ENCODE results near the gene CPB2.

CPB2 gene

DNA sequence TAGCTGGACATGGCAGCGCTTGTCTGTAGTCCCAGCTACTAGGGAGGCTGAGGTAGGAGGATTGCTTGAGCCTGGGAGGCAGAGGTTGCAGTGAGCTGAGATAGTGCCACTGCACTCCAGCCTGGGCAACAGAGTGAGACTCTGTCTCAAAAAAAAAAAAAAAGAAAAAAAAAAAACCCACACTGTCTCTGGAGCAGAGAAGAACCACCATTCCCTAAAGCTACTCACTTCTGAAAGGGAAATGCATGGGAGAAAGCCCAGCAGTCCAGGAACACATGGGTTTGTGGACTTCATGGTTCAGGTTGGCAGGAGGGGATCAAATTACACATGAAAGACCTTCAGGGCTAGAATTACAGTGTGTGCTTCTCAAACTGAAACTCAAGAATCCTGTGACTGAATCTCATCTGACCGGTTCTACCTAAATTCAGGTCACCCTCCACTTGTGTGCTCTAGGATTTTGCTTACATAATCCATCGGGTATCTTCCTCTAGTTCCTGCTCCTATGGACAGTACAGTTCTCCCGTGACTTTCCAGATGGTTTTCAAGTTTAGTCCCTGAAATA, 30.2 kb upstream of the CPB2 start:
- H3K27me3 Mint-ChIP-seq (ENCODE audit: low read depth) = no peaks in the 10 kb centered on the region
- H3K4me1 Mint-ChIP-seq (ENCODE audit: low read depth) = peaks cover 14% of the 10 kb centered on the region
- no peak overlapping the region for H3K27ac Mint-ChIP-seq
- no peak overlapping the region for H3K4me3 Mint-ChIP-seq
- peaks cover 83% of the 10 kb centered on the region for H3K36me3 Mint-ChIP-seq (ENCODE audit: low read depth)
- no peaks in the 10 kb centered on the region for H3K9me3 Mint-ChIP-seq
- DNase-seq (ENCODE audit: low spot score) = no peak

DNA sequence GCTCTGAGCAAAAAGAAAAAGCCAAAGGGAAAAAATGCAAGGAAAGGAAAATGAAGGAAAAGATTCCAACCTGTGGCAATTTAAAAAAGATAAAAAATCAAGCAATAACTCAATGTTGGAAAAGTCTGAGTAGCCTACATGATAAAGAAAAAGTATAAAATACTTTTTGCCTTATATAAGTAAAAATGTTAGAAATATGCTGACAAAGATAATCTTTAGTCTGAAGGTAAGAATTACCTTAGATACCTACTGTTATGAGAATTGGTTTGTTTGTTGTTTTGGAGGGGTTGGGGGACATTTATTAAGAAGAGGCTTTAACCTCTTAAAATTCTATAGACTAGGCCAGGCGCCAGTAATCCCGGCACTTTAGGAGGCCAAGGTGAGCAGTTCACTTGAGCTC, 29.7 kb upstream of the CPB2 start:
- Mint-ChIP-seq H3K27me3 (ENCODE audit: low read depth) (no peaks in the 10 kb centered on the region), H3K36me3 (ENCODE audit: low read depth) (peaks cover 85% of the 10 kb centered on the region), H3K9me3 (no peaks in the 10 kb centered on the region), H3K4me1 (ENCODE audit: low read depth) (peaks cover 14% of the 10 kb centered on the region), H3K27ac (no peak overlapping the region), H3K4me3 (no peak overlapping the region)
- DNase-seq (ENCODE audit: low spot score) = no peak

DNA sequence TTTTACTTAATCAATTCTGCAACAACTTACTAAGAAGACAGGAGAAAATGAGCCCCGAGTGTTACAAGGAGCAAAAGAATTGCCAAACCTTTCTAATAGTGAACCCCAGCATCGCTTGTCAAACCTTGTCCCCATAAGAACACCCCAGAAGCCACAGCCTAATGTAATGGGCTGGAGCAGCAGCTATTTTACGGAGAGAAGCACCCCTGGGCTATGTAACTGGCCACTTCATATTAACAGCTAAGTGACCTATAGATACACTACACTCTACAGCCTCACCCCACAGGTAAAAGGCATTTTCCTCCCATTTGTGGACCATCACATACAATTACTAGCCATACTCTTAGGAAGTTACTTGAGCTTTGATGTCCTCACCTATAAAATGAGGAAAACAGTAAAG, 27.3 kb upstream of the CPB2 start:
- DNase-seq (ENCODE audit: low spot score) = no peak
- Mint-ChIP-seq H3K27ac (no peak overlapping the region), H3K9me3 (no peaks in the 10 kb centered on the region), H3K4me3 (no peak overlapping the region), H3K27me3 (ENCODE audit: low read depth) (no peaks in the 10 kb centered on the region), H3K4me1 (ENCODE audit: low read depth) (peaks cover 19% of the 10 kb centered on the region), H3K36me3 (ENCODE audit: low read depth) (peaks cover 88% of the 10 kb centered on the region)

DNA sequence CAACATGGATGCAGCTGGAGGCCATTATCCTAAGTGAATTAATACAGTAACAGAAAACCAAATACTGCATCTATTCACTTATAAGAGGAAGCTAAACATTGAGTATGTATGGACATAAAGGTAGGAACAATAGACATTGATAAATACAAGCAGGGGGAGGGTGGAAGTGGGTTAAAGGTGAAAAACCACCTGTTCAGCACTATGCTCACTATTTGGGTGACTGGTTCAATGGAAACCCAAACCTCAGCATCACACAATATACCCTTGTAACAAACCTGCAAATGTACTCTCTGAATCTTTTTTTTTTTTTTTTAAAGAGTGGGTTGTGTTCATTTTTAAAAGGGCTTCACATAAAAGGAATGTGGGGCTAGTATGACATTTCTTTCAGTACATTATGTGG, 26.9 kb upstream of the CPB2 start:
- H3K27me3 Mint-ChIP-seq (ENCODE audit: low read depth) = no peaks in the 10 kb centered on the region
- no peak overlapping the region for H3K4me3 Mint-ChIP-seq
- no peak for DNase-seq (ENCODE audit: low spot score)
- no peaks in the 10 kb centered on the region for H3K9me3 Mint-ChIP-seq
- peaks cover 21% of the 10 kb centered on the region for H3K4me1 Mint-ChIP-seq (ENCODE audit: low read depth)
- H3K36me3 Mint-ChIP-seq (ENCODE audit: low read depth) = peaks cover 89% of the 10 kb centered on the region
- no peak overlapping the region for H3K27ac Mint-ChIP-seq

DNA sequence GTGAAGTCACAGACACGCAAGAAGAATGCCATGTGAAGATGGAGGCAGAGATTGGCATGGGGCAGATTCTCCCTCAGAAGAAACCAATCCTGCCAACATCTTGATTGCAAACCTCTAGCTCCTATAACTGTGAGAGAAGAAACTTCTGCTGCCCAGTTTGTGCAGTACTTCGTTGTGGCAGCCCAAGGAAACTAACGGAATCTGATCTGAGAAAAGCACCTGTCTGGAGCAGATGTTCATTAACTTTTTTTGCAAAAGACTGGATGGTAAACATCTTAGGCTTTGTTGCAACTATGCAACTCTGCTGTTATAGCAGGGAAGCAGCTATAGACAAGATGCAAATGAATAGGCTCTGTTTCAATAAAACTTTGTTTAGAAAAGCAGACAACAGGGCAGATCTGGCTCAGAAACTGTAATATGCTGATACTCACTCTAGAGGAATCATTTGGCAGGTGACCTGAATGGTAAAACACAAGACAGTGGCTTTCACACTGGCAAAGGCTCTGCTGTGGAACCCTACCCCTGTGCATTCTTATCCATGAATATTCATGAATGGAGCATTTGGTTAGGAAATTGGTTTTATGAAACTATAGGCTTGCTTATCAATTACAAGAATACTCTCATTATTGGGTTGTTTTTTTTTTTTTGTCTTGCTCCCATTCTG, 25.3 kb upstream of the CPB2 start:
- H3K9me3 Mint-ChIP-seq = no peaks in the 10 kb centered on the region
- peaks cover 34% of the 10 kb centered on the region for H3K4me1 Mint-ChIP-seq (ENCODE audit: low read depth)
- H3K27ac Mint-ChIP-seq = no peak overlapping the region
- DNase-seq (ENCODE audit: low spot score) = no peak
- H3K27me3 Mint-ChIP-seq (ENCODE audit: low read depth) = no peaks in the 10 kb centered on the region
- H3K4me3 Mint-ChIP-seq = no peak overlapping the region
- H3K36me3 Mint-ChIP-seq (ENCODE audit: low read depth) = peaks cover 90% of the 10 kb centered on the region

DNA sequence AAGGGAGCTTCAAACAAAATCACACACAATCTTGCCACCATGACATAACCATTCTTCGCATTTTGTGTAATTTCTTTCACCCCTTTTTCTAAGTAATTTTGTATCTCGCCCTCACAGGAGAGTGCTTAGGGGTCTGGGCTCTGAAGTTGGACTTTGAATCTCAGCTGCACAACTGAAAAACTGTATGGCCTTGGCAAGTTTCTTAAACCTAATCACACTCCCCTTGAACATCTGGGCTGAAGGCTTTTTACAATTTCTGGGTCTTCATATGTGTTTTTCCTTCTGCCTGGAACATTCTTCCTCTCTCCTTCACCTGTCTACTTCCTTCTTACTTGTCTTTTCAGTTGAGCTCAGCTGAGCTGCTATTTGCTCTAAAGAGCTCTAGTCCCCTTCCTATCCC, 24.3 kb upstream of the CPB2 start:
- peak overlapping the region; percentile 17 for H3K27ac Mint-ChIP-seq
- H3K4me1 Mint-ChIP-seq (ENCODE audit: low read depth) = peaks cover 39% of the 10 kb centered on the region
- no peak for DNase-seq (ENCODE audit: low spot score)
- peaks cover 86% of the 10 kb centered on the region for H3K36me3 Mint-ChIP-seq (ENCODE audit: low read depth)
- H3K9me3 Mint-ChIP-seq = no peaks in the 10 kb centered on the region
- H3K4me3 Mint-ChIP-seq = no peak overlapping the region
- H3K27me3 Mint-ChIP-seq (ENCODE audit: low read depth) = no peaks in the 10 kb centered on the region

DNA sequence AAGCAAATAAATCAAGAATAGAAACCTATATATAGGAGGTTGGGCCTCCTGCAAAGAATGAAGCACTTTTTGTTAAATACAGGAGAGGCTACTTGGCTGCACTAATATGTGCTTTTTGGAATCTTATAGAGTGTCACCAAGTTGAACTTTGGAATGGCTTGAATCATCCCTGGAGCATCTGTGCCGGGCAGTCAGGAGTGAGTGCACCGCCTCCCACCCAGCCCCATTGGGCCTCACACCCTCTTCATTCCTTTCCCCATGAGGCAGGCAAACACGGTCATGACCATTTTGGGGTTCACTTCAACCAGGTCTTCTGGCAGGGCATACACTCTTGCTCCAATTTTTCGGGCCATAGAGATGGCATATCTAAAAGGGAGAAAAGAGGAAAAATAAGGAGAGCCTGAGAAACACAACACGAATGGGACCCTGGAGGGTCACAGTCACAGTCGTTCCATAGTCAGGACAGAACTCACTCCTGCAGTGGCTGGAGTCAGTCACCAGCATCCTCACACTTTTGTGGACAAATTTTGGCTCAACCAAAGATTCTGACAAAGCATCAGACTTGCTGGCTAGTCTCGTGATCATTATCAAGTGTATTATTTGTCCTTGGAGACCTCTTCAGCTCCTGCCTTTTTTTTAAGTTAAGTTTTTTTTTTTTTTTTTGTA, 22.7 kb upstream of the CPB2 start:
- DNase-seq (ENCODE audit: low spot score) = no peak
- Mint-ChIP-seq H3K4me3 (no peak overlapping the region), H3K9me3 (no peaks in the 10 kb centered on the region), H3K4me1 (ENCODE audit: low read depth) (peaks cover 35% of the 10 kb centered on the region), H3K36me3 (ENCODE audit: low read depth) (peaks cover 73% of the 10 kb centered on the region), H3K27ac (peak overlapping the region; percentile 34), H3K27me3 (ENCODE audit: low read depth) (no peaks in the 10 kb centered on the region)

DNA sequence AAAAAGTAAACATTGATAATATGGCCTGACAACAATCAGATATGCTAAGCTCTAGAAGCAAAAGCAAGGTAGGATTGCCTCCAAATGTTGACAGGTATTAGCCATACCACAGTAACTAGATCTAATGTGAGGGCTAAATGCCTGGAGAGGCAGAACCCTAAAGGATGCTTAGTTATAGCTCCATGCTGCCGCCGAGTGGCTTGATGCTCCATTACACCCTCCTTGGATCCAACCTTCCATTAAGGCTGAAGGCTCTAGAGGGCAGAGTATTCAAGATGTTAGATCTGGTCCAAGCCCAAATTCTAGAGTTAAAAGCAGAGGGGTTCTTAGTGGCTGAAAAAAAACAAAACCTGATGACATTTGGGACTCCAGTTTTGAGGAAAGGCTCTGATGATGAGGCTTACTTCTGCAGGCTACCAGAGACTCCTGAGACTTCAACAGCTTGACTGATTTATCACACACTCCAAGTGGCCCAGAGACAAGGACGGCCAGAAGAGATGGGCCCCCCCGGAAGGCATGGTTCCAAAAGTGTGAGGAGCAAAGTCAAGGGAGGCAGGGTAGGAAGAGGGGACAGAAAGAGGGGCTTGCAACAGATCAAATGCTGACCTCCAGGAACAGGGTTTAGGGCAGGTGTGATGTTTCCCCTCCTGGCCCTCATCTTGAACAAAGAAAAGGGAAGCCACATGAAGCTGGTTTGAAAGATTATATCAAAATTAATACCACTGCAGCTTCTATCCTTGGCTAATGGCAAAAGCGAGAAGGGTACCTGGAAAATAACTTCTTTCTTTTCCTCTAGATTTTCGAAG, 21.9 kb upstream of the CPB2 start:
- Mint-ChIP-seq H3K27me3 (ENCODE audit: low read depth) (no peaks in the 10 kb centered on the region), H3K4me3 (peak overlapping the region; percentile 19), H3K36me3 (ENCODE audit: low read depth) (peaks cover 66% of the 10 kb centered on the region), H3K4me1 (ENCODE audit: low read depth) (peaks cover 32% of the 10 kb centered on the region), H3K9me3 (no peaks in the 10 kb centered on the region), H3K27ac (peak overlapping the region; percentile 55)
- DNase-seq (ENCODE audit: low spot score) = peak; percentile 42

DNA sequence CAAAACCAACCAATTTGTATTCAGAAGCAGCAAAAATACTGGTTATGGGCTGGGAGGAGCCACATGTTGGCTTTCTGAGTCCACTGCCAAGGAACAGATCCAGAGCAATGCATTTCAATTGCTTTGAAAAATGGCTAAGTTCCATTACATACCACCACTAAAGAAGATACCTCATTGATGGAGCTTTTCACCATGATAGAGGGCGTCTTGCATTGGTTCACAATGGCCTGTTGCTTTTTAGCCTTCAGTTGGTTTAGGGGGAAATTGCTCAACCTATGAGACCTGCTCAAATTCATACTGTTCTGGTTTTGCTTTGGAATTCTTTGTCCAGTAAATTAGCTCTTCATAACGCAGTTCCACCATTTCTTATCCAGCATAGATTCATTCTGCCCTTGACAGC, 21.2 kb upstream of the CPB2 start:
- H3K27ac Mint-ChIP-seq = peak overlapping the region; percentile 75
- H3K4me1 Mint-ChIP-seq (ENCODE audit: low read depth) = peaks cover 32% of the 10 kb centered on the region
- peaks cover 60% of the 10 kb centered on the region for H3K36me3 Mint-ChIP-seq (ENCODE audit: low read depth)
- H3K9me3 Mint-ChIP-seq = no peaks in the 10 kb centered on the region
- H3K4me3 Mint-ChIP-seq = peak overlapping the region; percentile 19
- no peaks in the 10 kb centered on the region for H3K27me3 Mint-ChIP-seq (ENCODE audit: low read depth)
- DNase-seq (ENCODE audit: low spot score) = no peak

DNA sequence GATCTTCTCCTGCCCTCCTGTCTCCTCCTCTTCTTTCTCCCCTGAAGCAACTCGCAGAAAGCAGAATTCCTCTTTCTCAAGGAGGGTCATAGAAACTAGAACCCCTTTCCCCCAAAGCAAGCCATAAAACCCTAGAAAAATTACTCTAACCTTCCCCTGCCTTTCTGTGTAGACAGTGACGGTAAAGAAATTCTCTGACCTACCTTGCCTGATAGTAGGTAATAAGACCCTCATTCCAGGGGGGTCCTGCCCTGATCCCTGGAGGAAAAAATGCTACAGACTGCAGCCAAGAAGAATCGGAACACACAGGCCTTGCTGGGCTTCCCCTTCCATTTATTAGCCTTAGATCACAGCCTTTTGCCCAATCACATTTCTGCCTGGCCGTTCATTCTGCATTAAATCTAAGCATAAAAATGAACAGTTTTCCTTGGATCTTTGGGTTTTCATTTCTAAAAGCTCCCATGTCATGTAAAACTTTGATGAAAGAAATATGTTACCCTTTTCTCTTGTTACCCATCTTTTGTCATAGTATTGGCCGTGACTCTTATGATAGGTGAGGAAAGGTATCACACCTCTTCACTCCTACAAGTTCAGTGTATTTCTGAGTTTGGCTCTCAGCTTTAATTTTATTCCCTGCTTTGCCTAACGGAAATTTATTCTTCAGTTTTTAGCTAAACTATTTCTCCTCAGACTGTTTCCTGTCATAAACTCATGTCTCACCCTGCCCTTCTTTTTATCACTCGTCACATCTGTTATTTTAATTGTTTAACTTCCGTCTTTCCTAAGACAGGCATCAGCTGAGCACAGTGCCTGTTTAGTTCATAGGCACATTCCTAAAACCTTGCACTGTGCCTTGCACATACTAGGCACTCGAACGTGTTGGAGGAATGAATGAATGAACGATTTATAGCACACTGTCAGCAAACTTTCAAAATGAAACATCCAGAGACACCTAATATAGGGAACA, 20.4 kb upstream of the CPB2 start:
- H3K27me3 Mint-ChIP-seq (ENCODE audit: low read depth) = no peaks in the 10 kb centered on the region
- peaks cover 52% of the 10 kb centered on the region for H3K36me3 Mint-ChIP-seq (ENCODE audit: low read depth)
- no peaks in the 10 kb centered on the region for H3K9me3 Mint-ChIP-seq
- peak overlapping the region; percentile 41 for H3K4me3 Mint-ChIP-seq
- peak overlapping the region; percentile 75 for H3K27ac Mint-ChIP-seq
- DNase-seq (ENCODE audit: low spot score) = no peak
- peaks cover 29% of the 10 kb centered on the region for H3K4me1 Mint-ChIP-seq (ENCODE audit: low read depth)

DNA sequence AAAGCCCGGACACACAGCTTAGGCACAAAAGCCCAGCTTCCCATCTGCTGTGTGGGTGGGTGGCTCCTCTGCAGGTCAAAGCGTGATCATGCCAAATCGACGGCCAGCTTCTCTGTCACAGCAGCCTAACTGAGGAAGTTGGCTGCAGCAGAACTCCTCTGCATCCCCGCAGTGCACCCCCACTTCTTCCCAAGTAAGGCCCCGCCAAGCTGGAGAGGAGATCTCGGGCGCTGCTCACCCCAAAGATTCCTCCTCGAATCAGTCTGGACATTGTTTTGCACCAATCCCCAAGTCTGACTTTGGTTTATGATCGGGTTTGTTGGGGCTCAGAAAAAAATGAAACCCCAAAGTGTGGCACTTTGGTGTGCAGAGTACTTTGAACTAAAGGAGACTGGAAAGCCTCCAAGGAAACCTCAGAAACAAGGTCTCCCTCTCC, 19.7 kb upstream of the CPB2 start:
- no peaks in the 10 kb centered on the region for H3K9me3 Mint-ChIP-seq
- H3K4me1 Mint-ChIP-seq (ENCODE audit: low read depth) = peaks cover 27% of the 10 kb centered on the region
- no peak overlapping the region for H3K4me3 Mint-ChIP-seq
- H3K27me3 Mint-ChIP-seq (ENCODE audit: low read depth) = peaks cover 2% of the 10 kb centered on the region
- no peak for DNase-seq (ENCODE audit: low spot score)
- H3K36me3 Mint-ChIP-seq (ENCODE audit: low read depth) = peaks cover 45% of the 10 kb centered on the region
- peak overlapping the region; percentile 75 for H3K27ac Mint-ChIP-seq

DNA sequence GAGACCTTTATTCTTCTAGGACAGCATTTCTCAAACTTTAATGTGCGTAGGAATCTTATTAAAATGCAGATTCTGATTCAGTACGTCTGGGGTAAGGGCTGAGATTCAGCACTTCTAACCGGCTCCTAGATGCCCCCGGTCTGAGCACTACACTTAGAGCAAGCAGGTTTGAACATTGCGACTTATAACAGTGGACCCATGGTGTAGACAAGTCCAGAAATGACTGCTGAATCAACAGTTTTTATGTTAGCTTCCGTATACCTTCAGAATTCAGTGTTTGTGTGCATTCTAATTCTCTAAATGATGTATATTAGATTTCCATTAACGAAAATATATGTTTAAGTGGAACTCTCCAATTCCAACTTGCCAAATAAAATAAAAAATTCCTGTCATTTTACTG, 17.5 kb upstream of the CPB2 start:
- Mint-ChIP-seq H3K36me3 (ENCODE audit: low read depth) (peaks cover 28% of the 10 kb centered on the region), H3K4me3 (no peak overlapping the region), H3K27ac (no peak overlapping the region), H3K9me3 (no peaks in the 10 kb centered on the region), H3K4me1 (ENCODE audit: low read depth) (peaks cover 23% of the 10 kb centered on the region), H3K27me3 (ENCODE audit: low read depth) (peaks cover 22% of the 10 kb centered on the region)
- DNase-seq (ENCODE audit: low spot score) = no peak

DNA sequence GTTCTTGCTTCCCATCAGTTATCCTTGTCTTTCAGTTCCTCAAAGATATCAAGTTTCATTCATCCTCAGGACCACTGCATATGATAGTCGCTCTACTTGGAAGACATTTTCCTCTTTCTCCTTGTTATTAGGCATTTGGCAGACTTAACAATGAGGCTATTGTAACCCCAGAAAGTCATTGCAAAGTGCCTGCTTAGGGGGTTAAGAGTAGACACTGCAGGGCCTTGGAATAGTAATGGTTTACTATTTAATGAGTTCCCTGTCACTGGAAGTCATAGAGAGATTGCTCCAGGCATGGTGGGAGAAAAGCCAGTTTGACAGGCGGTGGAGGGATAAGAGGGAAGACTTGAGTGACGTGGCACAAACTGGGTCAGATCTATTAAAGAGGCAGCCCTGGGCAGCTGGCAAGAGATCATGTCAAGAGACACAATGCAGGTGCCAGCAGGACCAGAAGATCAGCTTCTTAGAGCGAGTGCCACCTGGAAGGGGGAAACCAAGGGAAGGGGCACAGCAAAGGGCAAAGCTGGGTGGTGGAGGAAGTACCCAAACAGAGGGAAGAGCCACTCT, 16.8 kb upstream of the CPB2 start:
- H3K4me1 Mint-ChIP-seq (ENCODE audit: low read depth) = peaks cover 21% of the 10 kb centered on the region
- peaks cover 22% of the 10 kb centered on the region for H3K36me3 Mint-ChIP-seq (ENCODE audit: low read depth)
- DNase-seq (ENCODE audit: low spot score) = no peak
- peaks cover 25% of the 10 kb centered on the region for H3K27me3 Mint-ChIP-seq (ENCODE audit: low read depth)
- no peak overlapping the region for H3K4me3 Mint-ChIP-seq
- no peak overlapping the region for H3K27ac Mint-ChIP-seq
- no peaks in the 10 kb centered on the region for H3K9me3 Mint-ChIP-seq

All from T-helper 2 cell treated with Interferon-gamma antibody and Interleukin-4, amounts not matched to agents 5 μg/mL and 100 μg/mL, for 36 hours (primary cell).